Mucosa of descending colon (tissue), 3 donors: Measurements from ENCODE around the gene SYTL1. TPM values are rescaled to one million over a fixed set of nuclear protein-coding genes. Genes with fewer than 3 reads are reported as not detected.

Source experiments
- ATAC-seq: fragments of 200-7000 bp; cut with Tn5 transposase; one replicate; pipeline ENCODE4 v1.9.1; 2020; ENCODE audit warnings: mild to moderate bottlenecking, moderate library complexity
- DNase-seq, 3 donors: peaks; one replicate each; pipeline ENCODE4 v3.0.0-alpha.2; 2020
- H3K36me3 ChIP-seq: fragments of 200-600 bp; one replicate; pipeline ENCODE4 v1.8.0; 2021; ENCODE audit warnings: low read depth, mild to moderate bottlenecking
- H3K4me1 ChIP-seq: fragments of 200-600 bp; one replicate; pipeline ENCODE4 v1.8.0; 2021; ENCODE audit warnings: low read depth, mild to moderate bottlenecking
- H3K4me3 ChIP-seq: fragments of 200-600 bp; one replicate; pipeline ENCODE4 v1.8.0; 2021; ENCODE audit warnings: mild to moderate bottlenecking
- H3K9me3 ChIP-seq: fragments of 200-600 bp; one replicate; pipeline ENCODE4 v1.8.0; 2021; ENCODE audit warnings: mild to moderate bottlenecking
- CTCF ChIP-seq: fragments of 200-600 bp; IDR thresholded peaks from one replicate; pipeline ENCODE4 v1.8.0; 2022; ENCODE audit warnings: antibody characterized with exemption, mild to moderate bottlenecking
- intact Hi-C, 2 donors: fragments of 100-400 bp; cut with DNase I in 1 of 2; cut with micrococcal nuclease in 1 of 2; formaldehyde crosslinking; loops; one replicate each; pipeline versions ENCODE4 v1.11.0 to v1.11.1; 2022; cut with DNase I, micrococcal nuclease
- total RNA-seq, 3 donors: library from RNA; stranded (reverse); fragmentation: NEBNext Ultra II Directional in 2 of 3; extraction: Animal tissue kit (Norgen Biotek cat#: 25700) in 2 of 3; gene quantifications; one replicate each; pipeline versions ENCODE4 v1.2.1 to v1.2.4, GENCODE V29; 2021 to 2023
- donor health status: DM: no; HTN: no; CAD: no; lungs with moderate emphysema.
- donor health status: DM: no; HTN: no; CAD: no.
- donor health status: DM: no; HTN: yes; CAD: no.

SYTL1 gene
- total RNA-seq, 3 donors from 2014 or later: 4.2 to 9.7 (median 8.7) TPM

- H3K36me3 ChIP-seq: no peaks in the 10 kb centered on the region
- no peak overlapping the region for H3K4me3 ChIP-seq
- no peaks in the 10 kb centered on the region for H3K4me1 ChIP-seq
- intact Hi-C loops: no loop called here
- DNase-seq (no peak), ATAC-seq (no peak)
- TF ChIP-seq CTCF: no peak
- no peaks in the 10 kb centered on the region for H3K9me3 ChIP-seq
Measured at GRCh38 chr1:27377760-27378495, 36.1 kb downstream of the SYTL1 start.

GRCh38 chr1:27379564-27380122 is 37.8 kb downstream of the SYTL1 start:
- Histone ChIP-seq H3K36me3 (no peaks in the 10 kb centered on the region), H3K4me3 (no peak overlapping the region), H3K4me1 (no peaks in the 10 kb centered on the region), H3K9me3 (no peaks in the 10 kb centered on the region)
- ATAC-seq (no peak), DNase-seq (no peak)
- intact Hi-C loops: no loop called here
- no peak for TF ChIP-seq CTCF

GRCh38 chr1:27380224-27380623 is 38.4 kb downstream of the SYTL1 start:
- intact Hi-C loops: no loop called here

DNA sequence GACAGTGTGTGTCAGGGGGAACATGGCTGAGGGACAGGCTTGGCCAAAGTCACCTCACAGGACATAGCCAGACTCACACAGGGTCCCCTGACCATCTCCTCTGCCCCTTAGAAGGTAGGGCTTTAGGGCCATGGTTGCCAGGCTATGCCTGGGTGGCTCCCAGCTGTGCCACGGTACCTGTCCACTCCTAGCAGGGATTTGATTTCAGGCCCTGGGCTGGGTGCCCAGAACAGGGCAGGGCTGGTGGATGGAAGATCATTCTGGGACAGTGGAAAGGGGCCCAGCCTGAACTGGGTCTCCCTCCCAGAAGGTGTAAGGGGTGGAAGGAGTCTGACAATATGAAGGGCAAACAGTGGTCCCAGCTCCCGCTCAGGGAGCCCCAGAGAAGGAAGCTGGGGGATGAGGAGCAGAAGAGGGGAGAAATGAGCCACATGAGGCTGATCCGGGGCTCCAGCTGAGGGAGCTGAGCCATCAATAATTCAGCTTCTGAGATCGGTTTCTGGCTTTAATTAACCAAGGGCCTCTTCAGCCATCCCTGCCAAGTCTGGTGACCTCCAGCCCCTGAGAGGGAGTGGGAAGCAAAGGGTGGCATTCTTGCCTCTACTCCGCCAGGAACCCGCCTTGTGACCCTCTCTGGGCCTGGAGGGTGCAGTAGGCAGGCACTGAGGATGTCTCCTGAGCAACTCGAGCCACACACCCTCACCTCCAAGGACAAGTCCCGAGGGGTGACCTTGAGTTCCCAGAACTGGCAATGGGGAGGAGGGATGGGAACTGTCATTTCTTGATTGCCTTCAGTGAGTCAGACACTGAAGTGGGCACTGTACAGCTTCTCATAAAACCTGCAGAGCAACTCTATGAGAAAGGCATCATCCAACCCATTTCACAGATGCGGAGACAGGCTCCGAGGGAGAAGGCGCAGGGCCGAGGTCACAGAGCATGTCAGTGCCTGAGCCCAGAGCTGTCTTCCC is 39.2 kb downstream of the SYTL1 start:
- no peaks in the 10 kb centered on the region for H3K4me1 ChIP-seq
- DNase-seq (no peak), ATAC-seq (peak; percentile 37)
- TF ChIP-seq CTCF: no peak
- no peak overlapping the region for H3K4me3 ChIP-seq
- no peaks in the 10 kb centered on the region for H3K9me3 ChIP-seq
- no peaks in the 10 kb centered on the region for H3K36me3 ChIP-seq
- intact Hi-C loops: no loop called here

More at GRCh38 chr1:27380224-27380623, 38.4 kb downstream of the SYTL1 start:
- H3K9me3 ChIP-seq: no peaks in the 10 kb centered on the region
- no peak overlapping the region for H3K4me3 ChIP-seq
- no peak for ATAC-seq
- no peaks in the 10 kb centered on the region for H3K36me3 ChIP-seq
- H3K4me1 ChIP-seq: no peaks in the 10 kb centered on the region
- DNase-seq: no peak
- TF ChIP-seq CTCF: no peak

GRCh38 chr1:27381969-27382762 is 40.3 kb downstream of the SYTL1 start:
- no peaks in the 10 kb centered on the region for H3K36me3 ChIP-seq
- no peak for TF ChIP-seq CTCF
- H3K4me3 ChIP-seq: no peak overlapping the region
- intact Hi-C loops: no loop called here
- DNase-seq (no peak), ATAC-seq (no peak)
- no peaks in the 10 kb centered on the region for H3K9me3 ChIP-seq
- H3K4me1 ChIP-seq: no peaks in the 10 kb centered on the region
